Suprapubic skin (tissue), 4 donors: ENCODE measurements around the gene KCNG2.

Experiments used
- EP300 ChIP-seq: sonication (generic); formaldehyde crosslinking; IDR thresholded peaks from one replicate; pipeline ENCODE4 v1.6.1; 2017; ENCODE audit warnings: antibody characterized with exemption
- POLR2A ChIP-seq, 2 donors: fragments of 450-650 bp; IDR thresholded peaks; one replicate each; pipeline ENCODE4 v1.6.1; 2017; ENCODE audit warnings: antibody characterized with exemption in 2 of 2, mild to moderate bottlenecking in 2 of 2, moderate library complexity in 2 of 2
- POLR2AphosphoS5 ChIP-seq, 3 donors: sonication (generic); formaldehyde crosslinking; IDR thresholded peaks; one replicate each; pipeline ENCODE4 v1.6.1; 2017; ENCODE audit warnings: antibody characterized with exemption in 3 of 3
- TF ChIP-seq, protein P1 (sequence below), 2 donors: fragments of 200-600 bp in 1 of 2; fragments of 450-650 bp in 1 of 2; sonication (generic) in 1 of 2; IDR thresholded peaks; one replicate each; pipeline ENCODE4 v1.5.1; 2016 to 2019; ENCODE audit warnings: antibody characterized with exemption in 2 of 2, mild to moderate bottlenecking in 1 of 2, moderate library complexity in 1 of 2

DNA sequence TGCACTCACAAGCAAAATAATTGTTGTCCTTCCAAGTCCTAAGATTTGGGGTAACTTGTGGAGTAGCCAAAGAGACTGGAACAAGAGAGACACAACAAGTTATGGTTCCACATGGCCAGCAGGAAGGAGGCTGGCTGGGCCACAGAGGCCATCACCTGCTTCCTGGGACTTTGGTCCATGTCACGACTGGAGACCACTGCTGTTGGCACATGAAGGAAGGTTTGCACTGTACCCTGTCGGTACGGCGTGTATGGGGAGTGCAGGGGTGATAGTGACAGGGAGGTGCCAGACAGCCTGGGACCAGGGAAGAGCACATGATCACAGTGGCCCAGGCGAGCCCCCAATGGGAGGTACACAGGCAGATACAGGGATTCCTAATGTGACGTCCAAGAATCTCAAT is 138.2 kb downstream of the KCNG2 start:
- TF ChIP-seq, protein P1, sequence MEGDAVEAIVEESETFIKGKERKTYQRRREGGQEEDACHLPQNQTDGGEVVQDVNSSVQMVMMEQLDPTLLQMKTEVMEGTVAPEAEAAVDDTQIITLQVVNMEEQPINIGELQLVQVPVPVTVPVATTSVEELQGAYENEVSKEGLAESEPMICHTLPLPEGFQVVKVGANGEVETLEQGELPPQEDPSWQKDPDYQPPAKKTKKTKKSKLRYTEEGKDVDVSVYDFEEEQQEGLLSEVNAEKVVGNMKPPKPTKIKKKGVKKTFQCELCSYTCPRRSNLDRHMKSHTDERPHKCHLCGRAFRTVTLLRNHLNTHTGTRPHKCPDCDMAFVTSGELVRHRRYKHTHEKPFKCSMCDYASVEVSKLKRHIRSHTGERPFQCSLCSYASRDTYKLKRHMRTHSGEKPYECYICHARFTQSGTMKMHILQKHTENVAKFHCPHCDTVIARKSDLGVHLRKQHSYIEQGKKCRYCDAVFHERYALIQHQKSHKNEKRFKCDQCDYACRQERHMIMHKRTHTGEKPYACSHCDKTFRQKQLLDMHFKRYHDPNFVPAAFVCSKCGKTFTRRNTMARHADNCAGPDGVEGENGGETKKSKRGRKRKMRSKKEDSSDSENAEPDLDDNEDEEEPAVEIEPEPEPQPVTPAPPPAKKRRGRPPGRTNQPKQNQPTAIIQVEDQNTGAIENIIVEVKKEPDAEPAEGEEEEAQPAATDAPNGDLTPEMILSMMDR (IDR thresholded peaks at IDR 0.05): no peak
- TF ChIP-seq POLR2A (IDR thresholded peaks at IDR 0.05) (no peak), EP300 (no peak), POLR2AphosphoS5 (IDR thresholded peaks at IDR 0.05) (no peak)
